ENCODE results near the gene RALGAPA2.

- TF ChIP-seq, protein P1, sequence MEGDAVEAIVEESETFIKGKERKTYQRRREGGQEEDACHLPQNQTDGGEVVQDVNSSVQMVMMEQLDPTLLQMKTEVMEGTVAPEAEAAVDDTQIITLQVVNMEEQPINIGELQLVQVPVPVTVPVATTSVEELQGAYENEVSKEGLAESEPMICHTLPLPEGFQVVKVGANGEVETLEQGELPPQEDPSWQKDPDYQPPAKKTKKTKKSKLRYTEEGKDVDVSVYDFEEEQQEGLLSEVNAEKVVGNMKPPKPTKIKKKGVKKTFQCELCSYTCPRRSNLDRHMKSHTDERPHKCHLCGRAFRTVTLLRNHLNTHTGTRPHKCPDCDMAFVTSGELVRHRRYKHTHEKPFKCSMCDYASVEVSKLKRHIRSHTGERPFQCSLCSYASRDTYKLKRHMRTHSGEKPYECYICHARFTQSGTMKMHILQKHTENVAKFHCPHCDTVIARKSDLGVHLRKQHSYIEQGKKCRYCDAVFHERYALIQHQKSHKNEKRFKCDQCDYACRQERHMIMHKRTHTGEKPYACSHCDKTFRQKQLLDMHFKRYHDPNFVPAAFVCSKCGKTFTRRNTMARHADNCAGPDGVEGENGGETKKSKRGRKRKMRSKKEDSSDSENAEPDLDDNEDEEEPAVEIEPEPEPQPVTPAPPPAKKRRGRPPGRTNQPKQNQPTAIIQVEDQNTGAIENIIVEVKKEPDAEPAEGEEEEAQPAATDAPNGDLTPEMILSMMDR (IDR thresholded peaks at IDR 0.05): no peak
- TF ChIP-seq EP300 (IDR thresholded peaks at IDR 0.05) (no peak), POLR2A (IDR thresholded peaks at IDR 0.05) (no peak)
Observed at GRCh38 chr20:20363799-20364592, 348.4 kb downstream of the RALGAPA2 start.

All from tibial nerve (tissue), 4 donors.